Measurements from ENCODE around the gene SLC11A1. TPM values are rescaled to one million over a fixed set of nuclear protein-coding genes. Genes with fewer than 3 reads are reported as not detected.

The SLC11A1 gene
- total RNA-seq, 1 donor from 2014 or later: 1.0 TPM

GRCh38 chr2:218397820-218398436 is 15.9 kb downstream of the SLC11A1 start:
- peak overlapping the region; percentile 94 to 98 (median 96) for H3K9ac ChIP-seq (ENCODE audit: low read depth in 1 of 3, low read length in 3 of 3)
- peaks cover under 1 to 11% (median 8%) of the 10 kb centered on the region in 3 donors for H3K36me3 ChIP-seq (ENCODE audit: control insufficient read depth in 3 of 3, insufficient read depth in 3 of 3, low read length in 3 of 3)
- H3K9me3 ChIP-seq (ENCODE audit: control insufficient read depth in 3 of 3, low read length in 3 of 3): no peaks in the 10 kb centered on the region
- H3K27ac ChIP-seq (ENCODE audit: low read depth, low read length): peak overlapping the region; percentile 98
- peak overlapping the region; percentile 81 to 95 (median 91) for H3K4me3 ChIP-seq (ENCODE audit: low read length in 3 of 3)
- peaks cover 43 to 52% (median 50%) of the 10 kb centered on the region in 3 donors for H3K4me1 ChIP-seq (ENCODE audit: control insufficient read depth in 3 of 3, insufficient read depth in 3 of 3, low read length in 3 of 3)
- H3K27me3 ChIP-seq (ENCODE audit: control insufficient read depth in 3 of 3, insufficient read depth in 3 of 3, low read length in 3 of 3): no peaks in the 10 kb centered on the region

GRCh38 chr2:218398437-218399390 is 16.6 kb downstream of the SLC11A1 start:
- Histone ChIP-seq H3K9ac (ENCODE audit: low read depth in 1 of 3, low read length in 3 of 3) (peak overlapping the region; percentile 94 to 98 (median 96)), H3K9me3 (ENCODE audit: control insufficient read depth in 3 of 3, low read length in 3 of 3) (no peaks in the 10 kb centered on the region), H3K4me3 (ENCODE audit: low read length in 3 of 3) (peak overlapping the region; percentile 81 to 95 (median 91)), H3K27ac (ENCODE audit: low read depth, low read length) (peak overlapping the region; percentile 98), H3K27me3 (ENCODE audit: control insufficient read depth in 3 of 3, insufficient read depth in 3 of 3, low read length in 3 of 3) (no peaks in the 10 kb centered on the region), H3K36me3 (ENCODE audit: control insufficient read depth in 3 of 3, insufficient read depth in 3 of 3, low read length in 3 of 3) (peaks cover 8 to 19% (median 15%) of the 10 kb centered on the region in 3 donors), H3K4me1 (ENCODE audit: control insufficient read depth in 3 of 3, insufficient read depth in 3 of 3, low read length in 3 of 3) (peaks cover 43 to 57% (median 52%) of the 10 kb centered on the region in 3 donors)

- Histone ChIP-seq H3K4me3 (ENCODE audit: low read length in 3 of 3) (peak within 1 kb of the TSS; percentile 79 to 91 (median 84)), H3K9me3 (ENCODE audit: control insufficient read depth in 3 of 3, low read length in 3 of 3) (no peaks in the 10 kb centered on the region), H3K36me3 (ENCODE audit: control insufficient read depth in 3 of 3, insufficient read depth in 3 of 3, low read length in 3 of 3) (peaks cover 15 to 24% (median 22%) of the 10 kb centered on the region in 3 donors), H3K4me1 (ENCODE audit: control insufficient read depth in 3 of 3, insufficient read depth in 3 of 3, low read length in 3 of 3) (peaks cover 43 to 63% (median 58%) of the 10 kb centered on the region in 3 donors), H3K9ac (ENCODE audit: low read depth in 1 of 3, low read length in 3 of 3) (peak within 1 kb of the TSS; percentile 92 to 96 (median 92)), H3K27me3 (ENCODE audit: control insufficient read depth in 3 of 3, insufficient read depth in 3 of 3, low read length in 3 of 3) (no peaks in the 10 kb centered on the region), H3K27ac (ENCODE audit: low read depth, low read length) (peak within 1 kb of the TSS; percentile 98)
Observed at GRCh38 chr2:218399391-218400166, 17.5 kb downstream of the SLC11A1 start, which contains the start of gene CTDSP1. CTDSP1 (plus strand) TSS chr2:218399868; CDS start chr2:218400091, 223 bp downstream.

- Histone ChIP-seq H3K4me3 (ENCODE audit: low read length in 3 of 3) (peak overlapping the region; percentile 68 to 83 (median 83)), H3K9ac (ENCODE audit: low read depth in 1 of 3, low read length in 3 of 3) (peak overlapping the region; percentile 87 to 89 (median 88)), H3K36me3 (ENCODE audit: control insufficient read depth in 3 of 3, insufficient read depth in 3 of 3, low read length in 3 of 3) (peaks cover 18 to 28% (median 22%) of the 10 kb centered on the region in 3 donors), H3K27me3 (ENCODE audit: control insufficient read depth in 3 of 3, insufficient read depth in 3 of 3, low read length in 3 of 3) (no peaks in the 10 kb centered on the region), H3K27ac (ENCODE audit: low read depth, low read length) (peak overlapping the region; percentile 91), H3K4me1 (ENCODE audit: control insufficient read depth in 3 of 3, insufficient read depth in 3 of 3, low read length in 3 of 3) (peaks cover 49 to 65% (median 59%) of the 10 kb centered on the region in 3 donors), H3K9me3 (ENCODE audit: control insufficient read depth in 3 of 3, low read length in 3 of 3) (no peaks in the 10 kb centered on the region)
Observed at GRCh38 chr2:218400167-218400929, 18.3 kb downstream of the SLC11A1 start.

GRCh38 chr2:218400930-218401881 is 19.1 kb downstream of the SLC11A1 start:
- Histone ChIP-seq H3K27me3 (ENCODE audit: control insufficient read depth in 3 of 3, insufficient read depth in 3 of 3, low read length in 3 of 3) (no peaks in the 10 kb centered on the region), H3K4me3 (ENCODE audit: low read length in 3 of 3) (peak overlapping the region; percentile 71 to 83 (median 83)), H3K9ac (ENCODE audit: low read depth in 1 of 3, low read length in 3 of 3) (peak overlapping the region; percentile 74 to 89 (median 88)), H3K9me3 (ENCODE audit: control insufficient read depth in 3 of 3, low read length in 3 of 3) (no peaks in the 10 kb centered on the region), H3K4me1 (ENCODE audit: control insufficient read depth in 3 of 3, insufficient read depth in 3 of 3, low read length in 3 of 3) (peaks cover 52 to 68% (median 61%) of the 10 kb centered on the region in 3 donors), H3K36me3 (ENCODE audit: control insufficient read depth in 3 of 3, insufficient read depth in 3 of 3, low read length in 3 of 3) (peaks cover 20 to 28% (median 22%) of the 10 kb centered on the region in 3 donors), H3K27ac (ENCODE audit: low read depth, low read length) (peak overlapping the region; percentile 44)

GRCh38 chr2:218401890-218402289 is 19.8 kb downstream of the SLC11A1 start:
- Histone ChIP-seq H3K9me3 (ENCODE audit: control insufficient read depth in 3 of 3, low read length in 3 of 3) (no peaks in the 10 kb centered on the region), H3K27ac (ENCODE audit: low read depth, low read length) (peak overlapping the region; percentile 44), H3K9ac (ENCODE audit: low read depth in 1 of 3, low read length in 3 of 3) (peak overlapping the region in 1 of 3 donors; percentile 89), H3K4me1 (ENCODE audit: control insufficient read depth in 3 of 3, insufficient read depth in 3 of 3, low read length in 3 of 3) (peaks cover 49 to 66% (median 60%) of the 10 kb centered on the region in 3 donors), H3K36me3 (ENCODE audit: control insufficient read depth in 3 of 3, insufficient read depth in 3 of 3, low read length in 3 of 3) (peaks cover 20 to 28% (median 22%) of the 10 kb centered on the region in 3 donors), H3K27me3 (ENCODE audit: control insufficient read depth in 3 of 3, insufficient read depth in 3 of 3, low read length in 3 of 3) (no peaks in the 10 kb centered on the region), H3K4me3 (ENCODE audit: low read length in 3 of 3) (peak overlapping the region in 2 of 3 donors; percentile 31 to 83)

- Histone ChIP-seq H3K27ac (ENCODE audit: low read depth, low read length) (no peak overlapping the region), H3K9ac (ENCODE audit: low read depth in 1 of 3, low read length in 3 of 3) (peak overlapping the region in 1 of 3 donors; percentile 40), H3K9me3 (ENCODE audit: control insufficient read depth in 3 of 3, low read length in 3 of 3) (no peaks in the 10 kb centered on the region), H3K4me3 (ENCODE audit: low read length in 3 of 3) (no peak overlapping the region), H3K27me3 (ENCODE audit: control insufficient read depth in 3 of 3, insufficient read depth in 3 of 3, low read length in 3 of 3) (no peaks in the 10 kb centered on the region), H3K36me3 (ENCODE audit: control insufficient read depth in 3 of 3, insufficient read depth in 3 of 3, low read length in 3 of 3) (peaks cover 20 to 28% (median 22%) of the 10 kb centered on the region in 3 donors), H3K4me1 (ENCODE audit: control insufficient read depth in 3 of 3, insufficient read depth in 3 of 3, low read length in 3 of 3) (peaks cover 49 to 65% (median 60%) of the 10 kb centered on the region in 3 donors)
Observed at GRCh38 chr2:218402491-218402901, 20.4 kb downstream of the SLC11A1 start.

- peaks cover 20 to 28% (median 22%) of the 10 kb centered on the region in 3 donors for H3K36me3 ChIP-seq (ENCODE audit: control insufficient read depth in 3 of 3, insufficient read depth in 3 of 3, low read length in 3 of 3)
- peak overlapping the region in 2 of 3 donors; percentile 32 to 40 for H3K9ac ChIP-seq (ENCODE audit: low read depth in 1 of 3, low read length in 3 of 3)
- no peaks in the 10 kb centered on the region for H3K9me3 ChIP-seq (ENCODE audit: control insufficient read depth in 3 of 3, low read length in 3 of 3)
- no peak overlapping the region for H3K4me3 ChIP-seq (ENCODE audit: low read length in 3 of 3)
- H3K27me3 ChIP-seq (ENCODE audit: control insufficient read depth in 3 of 3, insufficient read depth in 3 of 3, low read length in 3 of 3): no peaks in the 10 kb centered on the region
- H3K27ac ChIP-seq (ENCODE audit: low read depth, low read length): no peak overlapping the region
- H3K4me1 ChIP-seq (ENCODE audit: control insufficient read depth in 3 of 3, insufficient read depth in 3 of 3, low read length in 3 of 3): peaks cover 46 to 61% (median 55%) of the 10 kb centered on the region in 3 donors
Observed at GRCh38 chr2:218402911-218403411, 20.9 kb downstream of the SLC11A1 start.

Measured in skeletal muscle tissue (tissue), 4 donors.